HG03378 (cell line): ENCODE measurements around the gene HRCT1.

Experiments used
- ATAC-seq: cut with Tn5 transposase; IDR thresholded peaks from one replicate; pipeline ENCODE4 v1.9.1; 2021; ENCODE audit warnings: mild to moderate bottlenecking, moderate library complexity; ENCODE audit not compliant: unreplicated experiment

HRCT1 gene

DNA sequence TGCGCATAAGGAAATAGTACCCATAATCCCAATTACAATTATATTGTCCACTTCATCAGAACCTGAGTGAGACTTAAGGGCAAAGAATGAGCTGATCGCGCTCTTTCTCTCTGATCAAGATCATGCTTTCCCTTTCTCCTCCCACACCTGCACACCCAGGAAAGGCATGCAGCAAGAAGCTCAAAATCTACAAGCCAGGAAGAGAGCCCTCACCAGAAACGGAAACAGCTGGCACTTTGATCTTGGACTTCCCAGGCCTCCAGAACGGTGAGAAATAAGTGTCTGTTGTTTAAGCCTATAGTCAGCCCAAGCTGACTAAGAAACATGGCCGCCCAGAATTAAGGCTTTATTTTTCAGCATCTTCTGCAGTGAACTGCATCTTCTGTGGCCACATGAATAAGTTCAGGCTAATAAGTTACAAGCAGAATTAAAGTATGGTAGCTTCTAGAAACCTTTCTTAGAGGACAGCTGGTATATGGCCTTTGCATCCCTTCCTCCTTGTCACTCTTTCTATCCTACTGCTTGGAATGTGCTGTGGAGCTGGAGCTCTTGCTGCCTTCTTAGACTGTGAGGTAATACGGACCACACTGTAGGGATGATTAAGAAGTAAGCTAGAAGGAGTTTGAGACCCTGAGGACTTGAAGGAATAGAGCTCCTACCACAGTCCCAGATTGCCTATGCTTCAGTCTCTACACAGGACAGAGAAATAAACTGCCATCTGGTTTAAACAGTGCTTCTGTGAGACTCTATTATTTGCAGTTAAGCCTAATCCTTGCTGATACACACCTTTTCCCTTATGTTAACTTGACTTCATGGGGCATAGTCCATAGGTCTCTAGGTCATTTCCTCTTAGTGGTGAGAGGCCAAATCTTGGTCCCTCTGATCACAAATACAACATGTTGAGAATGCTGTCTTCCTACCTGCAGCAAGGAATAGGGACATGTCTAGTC is 34.7 kb downstream of the HRCT1 start:
- ATAC-seq: no peak

DNA sequence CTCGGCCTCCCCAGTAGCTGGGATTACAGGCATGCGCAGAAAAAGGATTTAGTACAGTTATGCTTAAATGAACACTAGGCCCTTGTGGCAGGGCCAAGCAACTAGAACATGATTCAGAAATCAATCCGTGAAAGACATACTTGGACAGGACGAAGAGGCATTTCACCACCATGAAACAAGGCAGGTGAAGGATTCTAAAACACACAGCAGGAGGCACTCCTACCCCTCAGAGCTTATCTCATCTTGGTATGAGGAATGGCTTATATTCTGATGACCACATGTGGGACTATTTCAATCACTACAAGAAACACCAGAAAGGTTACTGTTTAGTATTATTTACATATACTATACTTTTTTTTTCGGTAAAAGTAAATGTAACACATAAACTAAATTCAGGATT is 36.3 kb downstream of the HRCT1 start:
- ATAC-seq: no peak

DNA sequence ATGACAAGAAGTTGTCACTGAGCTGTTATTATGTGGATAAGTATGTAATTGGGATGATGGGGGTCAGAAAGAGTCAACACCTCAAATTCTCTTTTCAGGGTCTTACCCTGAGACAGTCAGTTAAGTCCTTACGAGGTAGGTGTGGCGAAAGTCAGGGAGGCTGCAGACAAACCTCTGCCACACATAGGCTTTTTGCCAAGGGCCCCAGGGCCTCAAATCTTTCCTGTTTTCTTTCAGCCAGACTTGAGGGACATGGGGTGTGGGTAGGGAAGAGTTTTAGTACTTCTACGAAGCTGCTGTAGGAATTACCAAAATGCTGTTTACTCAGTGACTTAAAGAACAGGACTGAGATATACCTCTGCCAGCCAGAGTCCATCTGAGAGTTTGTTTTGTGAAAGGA is 38.2 kb downstream of the HRCT1 start:
- no peak for ATAC-seq

DNA sequence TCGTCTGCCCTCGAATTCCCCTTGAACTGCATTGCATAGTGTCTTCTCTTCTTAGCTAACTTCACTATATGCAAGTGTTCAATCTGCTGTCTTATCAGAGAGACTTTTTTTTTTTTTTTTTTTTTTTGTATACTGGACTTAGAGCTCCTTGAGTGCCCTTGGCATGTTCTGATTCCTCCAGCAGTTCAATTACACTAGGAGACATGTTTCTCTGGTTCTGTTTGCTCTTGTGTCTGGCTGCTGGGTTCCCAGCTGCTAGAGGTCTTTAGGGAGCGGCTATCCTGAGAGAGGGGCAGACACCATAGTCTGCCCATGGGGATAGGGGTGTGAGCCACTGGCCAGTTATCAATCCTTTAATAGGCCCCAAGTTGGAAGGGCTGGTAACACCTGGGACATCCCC is 38.8 kb downstream of the HRCT1 start:
- no peak for ATAC-seq

DNA sequence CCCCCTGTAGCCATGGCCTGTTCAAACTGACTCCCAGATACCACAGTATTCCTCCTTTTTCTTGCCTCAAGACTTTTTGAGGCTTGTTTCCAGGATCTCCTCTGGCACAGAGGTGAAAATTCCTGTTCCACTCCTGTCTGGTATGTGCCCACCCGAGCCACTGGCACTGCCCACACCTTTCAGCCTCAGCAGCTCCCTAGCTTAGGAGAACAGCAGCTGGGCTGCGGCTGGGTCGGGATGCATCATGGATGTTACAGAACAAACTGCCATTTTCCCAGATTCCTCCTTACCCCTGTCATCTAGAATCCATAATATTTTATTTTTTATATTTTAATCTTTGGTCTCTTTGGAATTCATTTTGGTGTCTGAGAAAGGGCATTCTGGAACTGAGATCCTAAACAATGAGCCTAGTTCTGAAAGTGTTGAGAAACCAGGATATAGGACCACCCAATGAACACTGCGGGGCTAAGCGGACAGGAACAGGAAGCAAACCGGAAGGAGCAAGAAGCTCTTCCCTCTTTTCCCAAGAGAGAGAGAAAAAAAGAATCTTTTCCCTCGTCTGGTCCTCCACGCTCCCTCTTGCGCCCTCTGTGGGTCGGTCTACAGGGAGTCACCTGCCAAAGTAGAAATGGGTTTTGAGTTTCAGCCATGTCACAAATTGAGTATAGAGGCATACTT is 39.5 kb downstream of the HRCT1 start:
- ATAC-seq: no peak

DNA sequence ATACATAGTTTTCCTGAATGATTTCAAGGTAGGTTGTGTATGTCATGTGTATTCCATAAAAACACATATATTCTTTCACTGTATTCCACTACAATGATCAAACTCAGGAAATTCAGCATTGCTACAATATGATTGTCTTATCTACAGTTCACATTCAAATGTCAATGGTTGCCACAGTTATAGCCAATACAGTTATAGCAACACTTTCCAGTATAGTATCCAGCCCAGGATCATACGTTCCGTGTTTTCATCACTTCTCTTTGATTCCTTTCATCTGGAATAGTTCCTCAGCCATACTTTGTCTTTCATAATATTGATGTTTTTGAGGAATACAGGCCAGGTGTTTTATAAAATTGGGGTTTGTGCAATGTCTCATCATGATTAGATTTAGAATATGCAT is 42.4 kb downstream of the HRCT1 start:
- no peak for ATAC-seq

DNA sequence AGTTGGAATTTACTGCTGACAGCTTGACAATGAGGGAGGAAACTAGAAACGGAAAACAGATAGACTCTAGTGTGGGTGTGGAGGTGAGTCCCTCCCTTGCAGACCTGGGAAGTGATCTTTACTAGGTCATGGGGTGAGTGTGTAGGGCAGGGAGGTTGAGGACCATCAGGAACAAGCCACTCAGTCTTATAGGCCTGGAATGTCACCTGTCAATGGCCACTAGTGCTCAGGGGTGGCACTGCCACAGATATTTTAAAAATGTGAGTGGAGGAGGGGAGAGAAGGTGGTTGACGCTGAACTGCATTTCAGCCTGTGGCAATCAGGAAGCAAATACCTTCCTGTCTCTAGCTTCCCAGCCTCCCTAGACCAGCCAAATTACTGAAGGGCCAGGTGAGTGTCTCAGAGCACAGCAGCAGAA is 42.9 kb downstream of the HRCT1 start:
- ATAC-seq: no peak

DNA sequence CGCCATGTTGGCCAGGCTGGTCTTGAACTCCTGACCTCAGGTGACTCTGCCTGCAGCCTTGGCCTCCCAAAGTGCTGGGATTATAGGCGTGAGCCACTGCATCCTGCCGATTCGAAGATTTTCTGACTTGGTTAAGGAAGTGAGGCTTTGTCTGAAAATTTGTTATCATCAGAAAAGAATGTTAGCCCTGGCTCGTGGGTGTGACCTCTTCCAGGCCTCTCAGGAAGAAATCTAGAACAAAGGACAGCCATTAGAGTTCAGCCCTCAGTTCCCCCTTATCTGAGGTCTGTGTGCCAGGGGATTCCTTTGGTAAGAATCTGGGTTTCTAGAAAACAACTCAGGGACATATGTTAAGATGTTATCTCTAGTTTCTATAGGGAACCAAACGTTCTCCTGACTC is 45.7 kb downstream of the HRCT1 start:
- no peak for ATAC-seq

DNA sequence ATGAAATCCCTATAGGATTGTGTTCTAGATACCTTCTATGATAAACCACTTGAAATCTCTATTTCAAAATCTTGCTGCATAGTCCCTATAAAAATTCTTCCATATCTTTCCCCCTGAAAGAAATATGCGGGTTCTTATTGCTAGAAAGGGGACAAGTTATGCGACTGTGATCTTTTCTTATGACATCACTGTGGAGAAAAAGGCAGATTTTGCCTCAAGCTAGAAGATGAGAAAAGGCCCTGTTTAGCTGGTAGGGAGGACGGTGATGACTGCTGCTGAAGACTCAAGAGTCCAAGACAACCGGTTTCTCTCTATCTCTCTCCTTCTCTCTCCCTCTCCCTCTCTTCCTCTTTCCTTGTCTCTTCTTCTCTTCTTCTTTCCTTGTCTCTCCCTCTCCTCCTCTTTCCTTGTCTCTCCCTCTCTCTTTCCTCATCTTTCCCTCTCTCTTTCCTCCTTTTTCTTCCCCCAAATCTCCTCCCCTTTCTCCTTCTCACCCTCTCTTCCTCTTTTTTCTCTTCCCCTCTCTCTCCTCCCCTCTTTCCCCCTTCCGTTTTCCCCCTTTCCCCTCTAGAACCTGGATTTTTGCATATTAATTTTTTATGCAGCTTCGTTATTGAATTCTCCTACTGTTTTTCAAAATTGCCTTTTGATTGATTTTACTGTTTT is 46.7 kb downstream of the HRCT1 start:
- no peak for ATAC-seq

DNA sequence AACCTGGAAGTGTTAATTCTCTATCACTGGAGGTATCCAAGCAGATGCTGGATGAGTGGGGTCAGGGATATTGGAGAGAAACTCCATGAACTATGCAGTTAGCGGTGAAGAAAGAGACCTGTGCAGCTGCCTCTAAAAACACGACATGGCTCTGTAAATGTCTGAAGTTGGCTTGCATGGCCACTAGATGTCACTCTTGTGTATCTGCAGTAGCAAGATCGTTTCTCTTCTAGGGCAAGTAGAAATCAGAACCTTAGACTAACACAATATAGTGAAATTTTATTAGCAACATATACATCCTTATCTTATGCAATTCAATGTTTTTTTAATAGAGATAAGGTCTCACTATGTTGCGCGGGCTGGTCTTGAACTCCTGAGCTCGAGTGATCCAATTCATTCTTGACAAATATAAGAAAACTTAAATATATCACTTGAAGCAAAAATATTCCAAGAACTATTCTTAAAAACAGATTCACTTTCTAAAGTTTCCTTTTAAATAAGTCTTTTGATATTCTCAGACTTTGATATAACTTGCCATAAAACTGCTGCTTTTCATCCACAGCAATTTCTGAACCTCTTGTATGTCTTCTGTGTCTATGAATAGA is 49.0 kb downstream of the HRCT1 start:
- ATAC-seq: no peak

DNA sequence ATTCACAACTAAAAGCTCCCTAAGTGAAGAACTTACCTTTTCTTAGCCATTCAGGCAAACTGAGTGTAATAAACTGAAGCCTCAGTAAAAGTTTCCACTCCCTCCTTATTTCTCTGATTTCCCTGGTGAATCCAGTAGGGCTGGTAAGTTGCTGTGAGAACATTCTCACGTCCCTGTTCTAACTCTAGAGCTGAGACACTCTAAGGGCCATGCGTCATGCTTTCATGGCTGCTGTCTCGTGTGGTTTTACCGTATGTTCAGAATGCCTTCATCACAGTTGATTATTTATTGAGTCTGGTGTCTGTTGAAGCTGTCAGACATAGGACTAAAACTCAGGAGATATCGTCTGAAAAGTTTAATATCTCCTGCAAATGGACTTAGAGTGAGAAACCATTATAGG is 50.6 kb downstream of the HRCT1 start:
- no peak for ATAC-seq
